Uterus (tissue), 4 donors: Measurements from ENCODE around the gene HUWE1. TPM values are rescaled to one million over a fixed set of nuclear protein-coding genes. Genes with fewer than 3 reads are reported as not detected.

ENCODE experiments used
- DNase-seq, 2 donors: peaks; one replicate each; pipeline ENCODE4 v3.0.0-alpha.2; 2019 to 2020
- H3K27ac ChIP-seq, 2 donors: fragments of 200-600 bp; sonication (generic); 1 replicate in 1 of 2; 2 replicates in 1 of 2; pipeline ENCODE4 v1.5.1; 2016 to 2018
- H3K27me3 ChIP-seq, 2 donors: fragments of 200-600 bp; sonication (generic); one replicate each; pipeline ENCODE4 v1.5.1; 2018 to 2019; ENCODE audit warnings: control low read depth in 1 of 2
- H3K36me3 ChIP-seq, 2 donors: fragments of 200-600 bp; sonication (generic); one replicate each; pipeline ENCODE4 v1.5.1; 2019; ENCODE audit warnings: control low read depth in 1 of 2
- H3K4me1 ChIP-seq, 2 donors: fragments of 200-600 bp; sonication (generic); one replicate each; pipeline ENCODE4 v1.5.1; 2018 to 2019; ENCODE audit warnings: control low read depth in 1 of 2
- H3K4me3 ChIP-seq, 2 donors: fragments of 200-600 bp; sonication (generic); 1 replicate in 1 of 2; 2 replicates in 1 of 2; pipeline ENCODE4 v1.5.1; 2018 to 2019; ENCODE audit warnings: mild to moderate bottlenecking in 1 of 2
- H3K9me3 ChIP-seq, 2 donors: fragments of 200-600 bp; sonication (generic); one replicate each; pipeline ENCODE4 v1.5.1; 2019; ENCODE audit warnings: control low read depth in 1 of 2
- POLR2A ChIP-seq, 2 donors: fragments of 450-650 bp; IDR thresholded peaks; one replicate each; pipeline ENCODE4 v1.6.1; 2016; ENCODE audit warnings: antibody characterized with exemption in 2 of 2, mild to moderate bottlenecking in 1 of 2, moderate library complexity in 1 of 2
- intact Hi-C: fragments of 100-400 bp; cut with DNase I; formaldehyde crosslinking; loops from one replicate; pipeline ENCODE4 v1.15.1; 2023; ENCODE audit warnings: low total_unique reads
- total RNA-seq, 4 donors: library from RNA; depleted of rRNA in 3 of 4; stranded (reverse); fragments of >200 nt in 3 of 4; gene quantifications; one replicate each; pipeline versions ENCODE4 v1.1.0 to v1.2.4, GENCODE V29; 2014 to 2023
- TF ChIP-seq, protein P1 (sequence below), 4 experiments: fragments of 200-600 bp in 2 of 4; fragments of 450-650 bp in 2 of 4; sonication (generic) in 2 of 4; IDR thresholded peaks; one replicate each; pipeline ENCODE4 v1.5.1; 2016 to 2019; ENCODE audit warnings: antibody characterized with exemption in 4 of 4, mild to moderate bottlenecking in 2 of 4, moderate library complexity in 1 of 4
- donor health status: DM: yes; HTN: yes; CAD: no.

HUWE1 gene
- total RNA-seq, 4 donors from 2014 or later = 47.9 to 252 (median 82.3) TPM

DNA sequence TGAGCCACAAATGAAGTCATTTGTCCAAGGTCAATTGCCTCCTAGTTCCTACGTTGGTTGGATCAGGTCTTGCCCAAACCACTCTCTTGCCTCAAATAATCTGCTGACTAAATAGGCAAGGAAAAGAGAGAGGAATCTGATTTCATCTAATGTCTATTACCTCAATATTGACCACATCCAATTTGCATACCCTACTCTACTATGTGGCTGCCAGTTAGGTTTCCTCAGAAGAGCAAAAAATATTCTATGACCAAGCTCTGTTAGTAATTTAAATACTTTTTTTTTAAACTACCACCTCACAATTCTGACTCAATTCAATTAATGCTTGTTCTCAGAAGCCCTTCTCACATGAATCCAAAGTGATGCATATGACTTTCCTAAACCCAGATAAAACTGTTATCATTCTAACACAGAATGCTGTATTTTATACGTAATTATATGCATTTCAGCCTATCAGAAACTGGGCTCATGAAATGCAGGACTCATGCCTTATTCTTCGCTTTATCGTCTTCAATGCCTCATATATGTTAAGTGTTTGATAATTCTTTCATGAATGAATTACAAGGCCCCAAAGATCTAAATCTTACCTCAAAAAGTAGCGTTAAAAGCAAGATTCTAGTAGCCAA, 98.6 kb downstream of the HUWE1 start:
- no peak for TF ChIP-seq POLR2A (IDR thresholded peaks at IDR 0.05)
- TF ChIP-seq, protein P1, sequence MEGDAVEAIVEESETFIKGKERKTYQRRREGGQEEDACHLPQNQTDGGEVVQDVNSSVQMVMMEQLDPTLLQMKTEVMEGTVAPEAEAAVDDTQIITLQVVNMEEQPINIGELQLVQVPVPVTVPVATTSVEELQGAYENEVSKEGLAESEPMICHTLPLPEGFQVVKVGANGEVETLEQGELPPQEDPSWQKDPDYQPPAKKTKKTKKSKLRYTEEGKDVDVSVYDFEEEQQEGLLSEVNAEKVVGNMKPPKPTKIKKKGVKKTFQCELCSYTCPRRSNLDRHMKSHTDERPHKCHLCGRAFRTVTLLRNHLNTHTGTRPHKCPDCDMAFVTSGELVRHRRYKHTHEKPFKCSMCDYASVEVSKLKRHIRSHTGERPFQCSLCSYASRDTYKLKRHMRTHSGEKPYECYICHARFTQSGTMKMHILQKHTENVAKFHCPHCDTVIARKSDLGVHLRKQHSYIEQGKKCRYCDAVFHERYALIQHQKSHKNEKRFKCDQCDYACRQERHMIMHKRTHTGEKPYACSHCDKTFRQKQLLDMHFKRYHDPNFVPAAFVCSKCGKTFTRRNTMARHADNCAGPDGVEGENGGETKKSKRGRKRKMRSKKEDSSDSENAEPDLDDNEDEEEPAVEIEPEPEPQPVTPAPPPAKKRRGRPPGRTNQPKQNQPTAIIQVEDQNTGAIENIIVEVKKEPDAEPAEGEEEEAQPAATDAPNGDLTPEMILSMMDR (IDR thresholded peaks at IDR 0.05) = no peak
- H3K4me3 ChIP-seq = no peak overlapping the region
- DNase-seq = no peak
- no peak overlapping the region for H3K27ac ChIP-seq
- H3K27me3 ChIP-seq = no peaks in the 10 kb centered on the region
- no peaks in the 10 kb centered on the region for H3K36me3 ChIP-seq
- intact Hi-C loops = no loop called here
- no peaks in the 10 kb centered on the region for H3K9me3 ChIP-seq
- H3K4me1 ChIP-seq = no peaks in the 10 kb centered on the region

DNA sequence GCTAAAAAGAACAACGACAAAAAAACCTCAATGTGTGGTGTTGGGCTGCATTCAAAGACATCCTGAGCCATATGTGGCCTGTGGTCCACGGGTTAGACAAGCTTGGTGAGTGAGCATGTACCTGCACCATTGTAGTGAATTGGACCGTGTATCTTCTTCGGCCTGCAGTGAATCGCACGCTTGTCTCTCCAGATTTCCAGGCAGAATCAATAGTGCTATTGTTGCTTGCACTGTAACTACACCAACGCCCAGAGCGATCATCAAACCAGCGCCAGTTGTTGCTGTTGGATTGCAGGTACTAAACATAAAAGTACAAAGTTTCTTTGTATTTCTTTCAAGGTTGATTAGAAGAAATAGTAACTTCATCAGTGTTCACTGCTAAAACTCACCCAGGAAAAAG, 101.6 kb downstream of the HUWE1 start:
- Histone ChIP-seq H3K27me3 (no peaks in the 10 kb centered on the region), H3K9me3 (no peaks in the 10 kb centered on the region), H3K4me3 (no peak overlapping the region), H3K4me1 (no peaks in the 10 kb centered on the region), H3K36me3 (no peaks in the 10 kb centered on the region), H3K27ac (no peak overlapping the region)
- TF ChIP-seq, protein P1 (IDR thresholded peaks at IDR 0.05) = no peak
- no peak for TF ChIP-seq POLR2A (IDR thresholded peaks at IDR 0.05)
- intact Hi-C loops = no loop called here
- DNase-seq = no peak

DNA sequence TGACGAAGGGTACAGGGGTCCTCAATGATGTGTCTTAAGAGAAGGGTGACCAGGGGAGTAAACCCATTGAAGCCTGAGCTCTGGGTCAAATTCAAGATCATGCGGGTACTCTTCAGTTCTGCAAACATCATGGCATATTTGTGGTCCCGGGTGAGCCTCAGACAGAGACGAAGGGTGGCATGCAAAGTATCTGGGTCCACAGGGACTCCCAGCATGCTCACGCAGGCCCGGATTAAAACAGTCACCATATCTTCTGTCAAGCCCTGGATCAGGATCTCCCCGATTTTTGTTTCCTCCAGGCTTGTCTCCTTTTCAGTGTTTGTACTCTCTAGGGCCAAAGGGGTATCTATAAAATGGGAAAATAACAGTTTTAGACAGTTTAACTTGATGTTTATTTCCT, 102.9 kb downstream of the HUWE1 start:
- H3K9me3 ChIP-seq = no peaks in the 10 kb centered on the region
- H3K4me1 ChIP-seq = no peaks in the 10 kb centered on the region
- intact Hi-C loops = no loop called here
- no peaks in the 10 kb centered on the region for H3K36me3 ChIP-seq
- no peak for DNase-seq
- H3K4me3 ChIP-seq = no peak overlapping the region
- TF ChIP-seq, protein P1 (IDR thresholded peaks at IDR 0.05) = no peak
- no peak for TF ChIP-seq POLR2A (IDR thresholded peaks at IDR 0.05)
- H3K27me3 ChIP-seq = no peaks in the 10 kb centered on the region
- no peak overlapping the region for H3K27ac ChIP-seq

DNA sequence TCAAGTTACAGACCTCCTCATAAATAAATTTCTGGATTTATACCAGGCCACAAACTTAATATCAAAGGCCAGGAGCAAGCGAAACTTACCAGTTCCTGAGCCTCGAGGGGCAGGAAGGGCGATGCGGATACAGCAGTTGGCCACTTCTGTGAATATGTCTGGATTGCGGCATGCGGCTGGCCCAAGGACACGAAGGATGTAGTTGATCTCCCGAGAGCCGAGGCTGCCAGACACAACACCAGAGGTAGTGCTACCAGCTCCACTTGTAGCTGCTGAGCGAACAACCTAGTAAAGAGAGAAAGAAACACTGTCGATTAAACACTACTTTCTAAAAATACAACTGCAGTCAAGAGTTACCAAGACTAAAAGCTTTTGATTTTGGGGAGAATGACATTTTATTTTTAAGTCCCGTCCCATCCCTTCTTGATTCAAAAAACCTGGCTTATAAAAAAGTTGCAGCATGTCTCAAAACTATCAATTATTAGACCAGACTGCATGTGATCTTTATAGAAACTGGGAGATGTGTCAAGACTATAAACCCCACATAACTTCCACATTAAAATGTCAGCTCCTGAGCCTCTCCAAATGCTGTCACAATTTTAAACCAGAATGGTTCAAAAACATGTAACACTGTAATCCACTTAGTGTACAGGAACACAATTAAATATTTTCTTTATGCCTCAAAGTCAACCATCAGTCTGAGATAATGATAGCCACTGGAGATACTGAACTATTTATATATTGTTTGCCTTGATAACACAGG, 105.6 kb downstream of the HUWE1 start:
- H3K4me3 ChIP-seq = no peak overlapping the region
- H3K36me3 ChIP-seq = no peaks in the 10 kb centered on the region
- TF ChIP-seq POLR2A (IDR thresholded peaks at IDR 0.05) = no peak
- TF ChIP-seq, protein P1 (IDR thresholded peaks at IDR 0.05) = no peak
- intact Hi-C loops = no loop called here
- H3K27me3 ChIP-seq = no peaks in the 10 kb centered on the region
- DNase-seq = no peak
- H3K9me3 ChIP-seq = no peaks in the 10 kb centered on the region
- no peaks in the 10 kb centered on the region for H3K4me1 ChIP-seq
- no peak overlapping the region for H3K27ac ChIP-seq

DNA sequence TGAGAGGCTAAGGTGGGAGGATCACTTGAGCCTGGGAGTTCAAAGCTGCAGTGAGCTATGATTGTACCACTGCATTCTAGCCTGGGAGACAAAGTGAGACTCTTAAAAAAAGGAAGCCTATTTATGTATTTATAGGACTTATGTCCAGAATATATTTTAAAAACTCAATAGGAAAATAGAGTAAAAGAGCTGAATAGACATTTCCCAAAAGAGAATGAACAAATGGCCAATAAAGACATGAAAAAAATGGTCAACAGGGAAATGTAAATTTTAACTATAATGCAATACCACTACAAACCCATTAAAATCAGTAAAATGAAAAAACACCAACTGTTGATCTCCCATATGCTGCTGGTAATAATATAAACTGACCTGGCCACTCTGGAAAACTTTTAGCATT, 115.0 kb downstream of the HUWE1 start:
- H3K4me3 ChIP-seq = no peak overlapping the region
- DNase-seq = no peak
- no peaks in the 10 kb centered on the region for H3K4me1 ChIP-seq
- intact Hi-C loops = no loop called here
- no peaks in the 10 kb centered on the region for H3K36me3 ChIP-seq
- TF ChIP-seq, protein P1 (IDR thresholded peaks at IDR 0.05) = no peak
- no peak for TF ChIP-seq POLR2A (IDR thresholded peaks at IDR 0.05)
- H3K27me3 ChIP-seq = no peaks in the 10 kb centered on the region
- H3K9me3 ChIP-seq = no peaks in the 10 kb centered on the region
- no peak overlapping the region for H3K27ac ChIP-seq
